ENCODE results near the gene NEK2. TPM values are rescaled to one million over a fixed set of nuclear protein-coding genes. Genes with fewer than 3 reads are reported as not detected.
"Not testable (repeated sequence)": the region's sequence is repeated elsewhere in the genome, so short reads cannot be mapped to it uniquely, and the experiment has no call there.

Gene NEK2
- total and polyA plus RNA-seq, 10 donors, result 0.38 to 5.5 (median 2.0) TPM

GRCh38 chr1:211722277-211723175, 47.1 kb upstream of the NEK2 start:
- H3K27me3 ChIP-seq (replicated peaks in 1 of 7), result no peaks in the 10 kb centered on the region
- peaks cover 0 to 8% (median 1%) of the 10 kb centered on the region in 6 donors for H3K4me1 ChIP-seq
- no peak for TF ChIP-seq POLR2AphosphoS5 (IDR thresholded peaks at IDR 0.05)
- no peak for TF ChIP-seq CTCF (IDR thresholded peaks at IDR 0.05 in 8 of 11, conservative IDR thresholded peaks at IDR 0.05 in 3 of 11)
- no peak for TF ChIP-seq POLR2A (IDR thresholded peaks at IDR 0.05)
- H3K9me3 ChIP-seq, result no peaks in the 10 kb centered on the region
- H3K36me3 ChIP-seq, result no peaks in the 10 kb centered on the region
- H3K4me3 ChIP-seq, result no peak overlapping the region
- intact Hi-C loops (cut with DNase I; ENCODE audit: low total_unique reads), result no loop called here
- DNase-seq, result no peak
- WGBS, 5 donors, result 90 to 97% (median 93%) methylated on average over 6 of the region's 6 CpGs
- H3K27ac ChIP-seq, result no peak overlapping the region

GRCh38 chr1:211716555-211716954, 41.1 kb upstream of the NEK2 start:
- H3K36me3 ChIP-seq; H3K4me1 ChIP-seq; H3K4me3 ChIP-seq; intact Hi-C loops (cut with DNase I; ENCODE audit: low total_unique reads); DNase-seq; H3K27ac ChIP-seq; H3K9me3 ChIP-seq; H3K27me3 ChIP-seq (replicated peaks in 1 of 7): not testable (repeated sequence)
- WGBS, 5 donors, result 90 to 97% (median 92%) methylated on average over 4 of the region's 4 CpGs

- H3K27me3 ChIP-seq (replicated peaks in 1 of 7), result no peaks in the 10 kb centered on the region
- H3K36me3 ChIP-seq, result no peaks in the 10 kb centered on the region
- no peak overlapping the region for H3K27ac ChIP-seq
- H3K4me1 ChIP-seq, result peaks cover 0 to 11% (median 3%) of the 10 kb centered on the region in 6 donors
- 71 to 95% (median 79%) methylated on average over 2 of the region's 2 CpGs for WGBS, 5 donors
- DNase-seq, result no peak
- no peaks in the 10 kb centered on the region for H3K9me3 ChIP-seq
- H3K4me3 ChIP-seq, result no peak overlapping the region
- intact Hi-C loops (cut with DNase I; ENCODE audit: low total_unique reads), result no loop called here
- no peak for TF ChIP-seq POLR2A (IDR thresholded peaks at IDR 0.05)
- TF ChIP-seq POLR2AphosphoS5 (IDR thresholded peaks at IDR 0.05), result no peak
- TF ChIP-seq CTCF (IDR thresholded peaks at IDR 0.05 in 8 of 11, conservative IDR thresholded peaks at IDR 0.05 in 3 of 11), result no peak
Observed at GRCh38 chr1:211715971-211716370, 40.5 kb upstream of the NEK2 start.

- DNase-seq, result no peak
- TF ChIP-seq CTCF (IDR thresholded peaks at IDR 0.05 in 8 of 11, conservative IDR thresholded peaks at IDR 0.05 in 3 of 11) (no peak), POLR2AphosphoS5 (IDR thresholded peaks at IDR 0.05) (peak in 1 of 3 donors; percentile 50)
- Histone ChIP-seq H3K36me3 (no peaks in the 10 kb centered on the region), H3K27me3 (replicated peaks in 1 of 7) (no peaks in the 10 kb centered on the region), H3K4me1 (peaks cover 0 to 13% (median 4%) of the 10 kb centered on the region in 6 donors), H3K27ac (no peak overlapping the region), H3K4me3 (no peak overlapping the region), H3K9me3 (no peaks in the 10 kb centered on the region)
- 60 to 73% (median 64%) methylated on average over 5 of the region's 5 CpGs for WGBS, 5 donors
- intact Hi-C loops (cut with DNase I; ENCODE audit: low total_unique reads), result no loop called here
Observed at GRCh38 chr1:211714154-211714553, 38.7 kb upstream of the NEK2 start.

All from spleen (tissue), 11 donors.